C4-2B (cell line): Measurements from ENCODE around the gene ANGPTL2.

Source experiments
- CTCF ChIP-seq: fragments of 450-650 bp; conservative IDR thresholded peaks from 2 replicates; pipeline ENCODE4 v1.5.1; 2017; ENCODE audit warnings: mild to moderate bottlenecking
- ZFX ChIP-seq: fragments of 450-650 bp; IDR thresholded peaks from 2 replicates; pipeline ENCODE4 v1.6.1; 2017

- TF ChIP-seq ZFX (no peak), CTCF (no peak)
Observed at GRCh38 chr9:127161081-127161624, 38.7 kb upstream of the ANGPTL2 start.
